G401 (cell line): Measurements from ENCODE around the gene IZUMO1. TPM values are rescaled to one million over a fixed set of nuclear protein-coding genes. Genes with fewer than 3 reads are reported as not detected.
"Not testable (repeated sequence)": the region's sequence is repeated elsewhere in the genome, so short reads cannot be mapped to it uniquely, and the experiment has no call there.

Source experiments
- DNase-seq: peaks from one replicate; pipeline ENCODE4 v3.0.0-alpha.2; 2015; ENCODE audit warnings: low spot score
- in situ Hi-C: cut with HindIII; loops from 2 replicates; pipeline ENCODE4 v1.10.0; 2016; ENCODE audit warnings: low sequenced_read_pairs, mixed read lengths
- total RNA-seq: library from RNA; depleted of rRNA; stranded (reverse); fragments of >200 nt; shearing (Covaris generic); gene quantifications from 2 replicates; pipeline ENCODE4 v1.2.3, GENCODE V29; 2014; rRNA removed

IZUMO1 gene
- total RNA-seq: not detected in 2 replicates

GRCh38 chr19:48746738-48747575 lies at the start of gene IZUMO1:
Gene IZUMO1, minus strand, starts transcription at chr19:48746909. Its CDS starts 1,050 bp downstream, at chr19:48745859.
- in situ Hi-C loops: no loop called here
- DNase-seq: peak; percentile 96

GRCh38 chr19:48795685-48796070 lies 49.0 kb upstream of the IZUMO1 start:
- in situ Hi-C loops: loop anchor here (10.0 kb wide), 2 partner anchors 49 to 109 kb away; partner anchors contain the start of gene NUCB1
- no peak for DNase-seq

DNA sequence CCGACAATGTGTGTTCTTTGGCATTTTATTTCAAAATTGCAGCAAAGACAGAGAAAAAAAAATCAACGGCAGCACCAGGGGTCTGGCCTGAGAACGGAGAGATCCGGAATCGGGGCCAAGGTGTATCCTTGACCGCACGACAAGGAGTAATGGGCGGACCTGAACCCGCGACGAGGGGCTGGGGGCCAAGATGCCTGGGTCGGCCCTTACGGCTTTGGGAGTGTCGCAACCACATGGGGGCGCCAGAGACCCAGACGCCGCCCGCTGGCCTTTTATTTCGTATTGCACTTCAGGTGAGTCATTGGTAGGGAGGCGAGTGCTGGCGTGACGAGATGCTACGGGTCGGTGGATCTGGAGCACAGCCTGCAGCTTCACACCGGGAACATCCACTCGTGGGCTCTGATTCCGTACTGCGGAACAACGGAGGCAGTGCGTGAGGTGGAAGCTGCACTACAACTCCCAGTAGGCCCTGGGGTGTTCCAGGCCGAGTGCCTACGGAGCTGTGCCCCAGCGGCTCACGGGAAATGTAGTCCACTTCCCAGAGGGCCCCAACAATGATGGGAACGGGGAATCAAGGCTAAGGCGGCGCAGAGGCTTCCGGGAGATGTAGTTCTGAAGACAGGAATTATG lies 48.5 kb upstream of the IZUMO1 start:
- in situ Hi-C loops: loop anchor here (10.0 kb wide), 2 partner anchors 50 to 110 kb away; partner anchors contain the start of gene NUCB1

DNA sequence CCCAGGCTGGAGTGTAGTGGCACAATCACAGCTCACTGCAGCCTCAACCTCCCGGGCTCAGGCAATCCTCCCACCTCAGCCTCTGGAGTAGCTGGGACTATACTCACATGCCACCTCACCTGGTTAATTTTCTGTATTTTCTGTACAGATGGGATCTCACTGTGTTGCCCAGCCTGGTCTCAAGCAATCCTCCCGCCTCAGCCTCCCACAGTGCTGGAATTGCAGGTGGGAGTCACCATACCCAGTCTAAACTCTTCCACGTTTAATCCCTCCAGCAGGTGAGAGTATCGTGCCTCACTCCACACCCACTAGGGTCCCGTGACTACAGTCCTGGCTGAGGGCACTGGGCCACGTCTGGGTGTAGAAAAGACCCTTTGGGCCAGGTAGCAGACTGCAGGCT lies 47.6 kb upstream of the IZUMO1 start:
- DNase-seq: no peak
- in situ Hi-C loops: loop anchor here (10.0 kb wide), 2 partner anchors 51 to 111 kb away; partner anchors contain the start of gene NUCB1

More for the DNA sequence above, 48.5 kb upstream of the IZUMO1 start:
- DNase-seq: peak; percentile 98

GRCh38 chr19:48793271-48793670 lies 46.6 kb upstream of the IZUMO1 start:
- in situ Hi-C loops: loop anchor here (10.0 kb wide), 2 partner anchors 52 to 112 kb away; partner anchors contain the start of gene NUCB1
- DNase-seq: no peak

DNA sequence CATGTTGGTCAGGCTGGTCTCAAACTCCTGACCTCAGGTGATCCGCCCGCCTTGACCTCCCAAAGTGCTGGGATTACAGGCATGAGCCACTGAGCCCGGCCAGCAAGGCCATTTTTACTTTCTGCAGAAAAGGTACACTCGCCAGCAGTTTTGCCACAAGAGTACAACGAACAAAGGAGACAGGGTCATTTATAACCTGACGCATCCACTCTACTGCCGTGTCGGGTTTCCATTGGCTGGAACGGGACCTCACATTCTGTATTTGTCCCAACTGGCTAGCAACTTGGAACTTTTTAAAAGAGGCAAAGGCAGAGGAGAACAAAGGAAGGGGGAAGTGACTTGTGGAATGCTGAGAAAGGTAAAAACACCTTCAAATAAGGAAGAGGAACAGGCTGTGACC lies 40.6 kb upstream of the IZUMO1 start:
- DNase-seq, in situ Hi-C loops: not testable (repeated sequence)

DNA sequence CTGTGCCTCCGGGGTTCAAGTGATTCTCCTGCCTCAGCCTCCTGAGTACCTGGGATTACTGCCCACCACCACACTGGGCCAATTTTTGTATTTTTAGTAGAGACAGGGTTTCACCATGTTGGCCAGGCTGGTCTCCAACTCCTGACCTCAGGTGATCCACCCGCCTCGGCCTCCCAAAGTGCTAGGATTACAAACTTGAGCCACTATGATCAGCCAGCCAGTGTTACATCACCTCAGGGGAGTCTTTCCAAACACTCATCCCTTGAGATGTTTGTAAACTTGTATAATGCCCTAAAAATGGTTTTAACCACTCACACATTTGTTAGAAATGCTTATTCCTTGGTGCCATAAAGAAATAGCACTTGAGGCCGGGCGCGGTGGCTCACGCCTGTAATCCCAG lies 39.7 kb upstream of the IZUMO1 start:
- in situ Hi-C loops, DNase-seq: not testable (repeated sequence)

GRCh38 chr19:48784527-48784926 lies 37.8 kb upstream of the IZUMO1 start:
- in situ Hi-C loops: no loop called here
- no peak for DNase-seq

DNA sequence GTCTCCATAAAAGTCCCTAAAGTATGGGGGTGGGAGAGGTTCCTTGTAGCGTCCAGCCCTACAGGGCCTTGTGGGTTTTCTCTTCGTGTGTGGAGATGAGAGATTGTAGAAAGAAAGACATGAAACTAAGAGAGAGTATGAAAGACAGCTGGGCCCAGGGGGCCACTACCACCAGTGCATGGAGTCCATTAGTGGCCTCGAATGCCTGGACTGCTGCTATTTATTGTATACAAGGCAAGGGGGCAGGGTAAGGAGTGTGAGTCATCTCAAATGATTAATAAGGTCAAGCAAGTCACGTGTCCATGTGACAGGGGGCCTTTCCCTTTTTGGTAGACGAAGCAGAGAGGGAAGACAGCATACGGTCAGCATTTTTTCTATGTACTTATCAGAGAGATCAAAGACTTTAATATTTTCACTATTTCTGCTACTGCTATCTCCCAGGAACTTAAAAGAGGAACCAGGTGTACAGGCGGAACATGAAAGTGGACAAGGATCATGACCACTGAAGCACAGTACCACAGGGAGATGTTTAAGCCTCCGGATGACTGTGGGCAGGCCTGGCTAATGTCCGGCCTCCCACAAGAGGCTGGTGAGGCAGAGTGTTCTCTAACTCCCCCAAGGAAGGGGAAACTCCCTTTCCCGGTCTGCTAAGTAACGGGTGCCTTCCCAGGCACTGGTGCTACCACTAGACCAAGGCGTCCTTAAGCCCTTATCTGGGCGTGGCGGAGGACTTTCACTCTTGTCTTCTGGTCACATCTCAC lies 34.1 kb upstream of the IZUMO1 start:
- in situ Hi-C loops: no loop called here

GRCh38 chr19:48779636-48780035 lies 32.9 kb upstream of the IZUMO1 start:
- in situ Hi-C loops: no loop called here
- DNase-seq: no peak

More for the DNA sequence above, 34.1 kb upstream of the IZUMO1 start:
- DNase-seq: no peak

DNA sequence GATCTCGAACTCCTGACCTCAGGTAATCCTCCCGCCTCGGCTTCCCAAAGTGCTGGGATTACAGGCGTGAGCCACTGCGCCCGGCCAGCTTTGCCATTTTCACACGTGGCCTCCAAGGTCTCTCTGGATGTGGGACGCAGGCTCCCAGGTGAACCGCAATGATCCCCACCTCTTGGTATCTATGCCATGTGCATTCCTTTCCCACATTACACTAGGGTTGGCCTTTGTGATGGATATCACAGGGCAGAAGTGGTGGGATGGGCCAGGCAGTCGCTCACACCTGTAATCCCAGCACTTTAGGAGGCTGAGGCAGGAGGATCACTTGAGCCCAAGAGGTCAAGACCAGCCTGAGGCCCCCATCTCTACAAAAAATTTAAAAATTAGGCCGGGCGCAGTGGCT lies 31.0 kb upstream of the IZUMO1 start:
- in situ Hi-C loops: no loop called here
- DNase-seq: no peak

DNA sequence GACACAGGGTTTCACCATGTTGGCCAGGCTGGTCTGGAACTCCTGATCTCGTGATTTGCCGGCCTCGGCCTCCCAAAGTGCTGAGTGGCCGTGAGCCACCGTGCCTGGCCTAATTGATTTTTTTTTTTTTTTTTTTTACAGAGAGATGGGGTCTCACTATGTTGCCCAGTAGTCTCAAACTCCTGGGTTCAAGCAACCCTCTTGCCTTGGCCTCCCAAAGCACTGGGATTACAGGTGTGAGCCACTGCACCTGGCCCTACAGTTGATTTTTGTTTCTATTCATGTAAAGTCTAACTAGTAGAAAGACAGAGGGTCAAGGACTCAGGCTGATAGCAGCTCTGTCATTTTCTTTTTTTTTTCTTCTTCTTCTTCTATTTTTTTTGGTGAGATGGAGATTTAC lies 30.4 kb upstream of the IZUMO1 start:
- no peak for DNase-seq
- in situ Hi-C loops: no loop called here

- in situ Hi-C loops: no loop called here
- DNase-seq: peak; percentile 30
Measured at GRCh38 chr19:48772503-48772953, 25.8 kb upstream of the IZUMO1 start.

- in situ Hi-C loops: no loop called here
Measured at GRCh38 chr19:48770734-48771472, 24.2 kb upstream of the IZUMO1 start.

GRCh38 chr19:48770266-48770665 lies 23.6 kb upstream of the IZUMO1 start:
- in situ Hi-C loops: no loop called here

More at GRCh38 chr19:48770734-48771472, 24.2 kb upstream of the IZUMO1 start:
- DNase-seq: no peak

DNA sequence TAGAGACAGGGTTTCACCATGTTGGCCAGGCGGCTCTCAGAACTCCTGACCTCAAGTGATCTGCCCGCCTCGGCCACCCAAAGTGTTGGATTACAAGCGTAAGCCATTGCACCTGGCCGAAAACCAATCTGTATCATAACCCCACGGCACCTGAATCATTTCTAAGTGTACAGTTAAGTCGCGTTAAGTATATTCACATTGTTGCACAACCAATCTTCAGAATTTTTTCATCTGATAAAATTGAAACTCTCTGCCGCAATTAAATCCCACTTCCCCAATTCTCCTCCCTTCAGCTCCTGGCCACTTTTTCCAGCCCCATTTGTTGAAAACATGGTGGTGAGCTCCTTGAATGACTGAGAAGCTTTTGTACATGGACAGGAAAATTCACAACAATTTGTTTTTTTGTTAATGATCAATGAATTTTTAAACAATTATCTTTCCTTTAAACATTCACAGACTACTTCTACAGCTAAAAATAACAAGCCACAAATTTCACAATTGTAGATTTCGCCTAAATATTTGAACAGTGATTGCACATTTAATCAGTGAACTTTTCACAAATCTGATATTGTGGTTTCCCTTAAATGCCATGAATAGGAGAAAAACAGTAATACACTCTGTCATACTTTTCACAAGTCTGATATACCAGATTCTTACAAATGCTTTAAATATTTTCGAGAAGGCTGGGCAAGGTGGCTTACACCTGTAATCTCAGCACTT lies 22.4 kb upstream of the IZUMO1 start:
- DNase-seq: no peak
- in situ Hi-C loops: no loop called here

More at GRCh38 chr19:48770266-48770665, 23.6 kb upstream of the IZUMO1 start:
- DNase-seq: no peak

- DNase-seq, in situ Hi-C loops: not testable (repeated sequence)
Measured at GRCh38 chr19:48768171-48768753, 21.6 kb upstream of the IZUMO1 start.

GRCh38 chr19:48765816-48766215 lies 19.1 kb upstream of the IZUMO1 start:
- in situ Hi-C loops, DNase-seq: not testable (repeated sequence)
